HG03565 (cell line): ENCODE measurements around the gene RAPGEF6.

Experiments used
- ATAC-seq: cut with Tn5 transposase; IDR thresholded peaks from one replicate; pipeline ENCODE4 v1.9.1; 2021; ENCODE audit warnings: mild to moderate bottlenecking, moderate library complexity; ENCODE audit not compliant: unreplicated experiment

Gene RAPGEF6

DNA sequence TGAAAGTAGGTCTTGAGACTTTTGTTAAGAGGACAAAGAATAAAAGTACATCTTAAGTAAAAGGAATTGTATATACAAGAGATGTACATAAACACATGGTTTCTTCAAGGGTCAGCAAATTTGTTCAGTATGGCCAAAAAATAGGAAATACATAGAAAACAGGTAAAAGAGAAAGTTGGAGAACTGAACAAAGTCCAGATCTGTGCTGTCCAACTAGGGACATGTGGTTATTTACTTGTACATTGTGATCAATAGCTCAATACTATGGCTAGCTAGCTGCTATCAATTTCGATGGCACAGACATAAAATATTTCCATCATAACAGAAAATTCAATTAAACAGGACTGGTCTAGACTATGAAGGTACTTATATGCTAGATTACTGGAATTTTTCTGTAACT lies 92.3 kb downstream of the RAPGEF6 start:
- ATAC-seq: no peak

DNA sequence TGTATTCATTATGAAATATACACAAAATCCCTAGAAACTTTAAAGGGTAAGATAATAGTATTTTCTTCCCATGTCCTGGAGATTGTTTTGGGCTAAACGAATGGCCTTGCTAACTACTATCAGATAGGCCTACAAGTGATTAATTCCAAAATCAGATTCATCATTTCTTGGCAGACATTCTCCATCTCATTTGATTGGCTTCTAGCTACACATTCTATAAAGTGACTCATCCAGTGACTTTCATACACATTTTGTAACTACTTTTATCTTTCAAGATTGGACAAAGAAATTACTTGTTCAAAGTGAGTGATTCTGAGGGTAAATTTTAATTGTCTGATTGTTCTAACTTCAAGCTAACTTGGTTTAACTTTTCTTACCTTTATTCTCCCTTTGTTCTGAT lies 93.3 kb downstream of the RAPGEF6 start:
- no peak for ATAC-seq

DNA sequence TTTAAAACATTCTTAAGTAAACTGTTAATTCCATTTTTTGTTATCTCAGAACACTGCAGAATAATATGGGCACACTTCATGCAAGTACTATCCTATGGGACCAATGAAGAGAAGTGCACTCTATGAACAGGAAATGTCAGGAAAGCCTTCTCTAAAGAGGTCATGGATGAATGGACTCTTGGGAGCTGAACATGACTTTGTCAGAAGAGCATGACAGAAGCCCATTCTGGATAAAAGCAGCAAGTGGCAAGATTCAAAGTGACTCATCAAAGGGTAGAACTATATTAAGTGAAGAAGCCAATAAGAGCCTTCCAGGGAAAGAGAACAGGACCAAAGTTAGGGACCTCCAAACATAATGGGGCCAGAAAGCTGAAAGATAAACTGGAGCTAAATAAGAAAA lies 94.0 kb downstream of the RAPGEF6 start:
- no peak for ATAC-seq

DNA sequence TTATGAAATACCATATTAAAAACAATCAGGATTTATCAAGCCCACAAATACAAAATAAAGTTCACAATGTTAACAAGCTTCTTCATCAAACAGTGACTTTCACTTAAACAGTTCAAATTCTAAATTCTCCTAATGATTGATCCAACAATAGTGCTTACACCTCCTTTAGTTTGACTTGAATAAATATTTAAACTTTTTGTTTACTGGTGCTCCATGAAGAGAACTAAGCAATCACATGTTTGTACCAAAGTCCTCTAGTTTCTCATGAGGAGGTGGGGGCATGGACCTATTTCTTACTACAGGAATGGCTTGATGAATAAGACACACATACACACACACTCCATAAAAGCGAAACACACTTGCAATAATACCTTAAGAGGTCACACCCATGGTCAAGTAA lies 95.8 kb downstream of the RAPGEF6 start:
- ATAC-seq: no peak

DNA sequence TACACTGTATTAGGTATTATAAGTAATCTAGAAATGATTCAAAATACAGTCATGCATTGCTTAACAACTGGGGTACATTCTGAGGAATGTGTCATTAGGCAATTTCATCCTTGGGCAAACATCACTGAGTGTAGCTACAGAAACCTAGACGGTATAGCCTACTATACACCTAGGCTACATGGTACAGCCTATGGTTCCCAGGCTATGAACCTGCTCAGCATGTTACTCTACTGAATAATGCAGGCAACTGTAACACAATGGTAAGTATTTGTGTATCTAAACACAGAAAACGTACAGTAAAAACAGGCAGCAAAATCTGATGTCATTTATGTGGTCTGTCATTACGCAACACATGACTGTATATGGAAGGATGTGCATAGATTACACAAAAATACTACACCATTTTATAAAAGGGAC lies 96.8 kb downstream of the RAPGEF6 start:
- no peak for ATAC-seq

DNA sequence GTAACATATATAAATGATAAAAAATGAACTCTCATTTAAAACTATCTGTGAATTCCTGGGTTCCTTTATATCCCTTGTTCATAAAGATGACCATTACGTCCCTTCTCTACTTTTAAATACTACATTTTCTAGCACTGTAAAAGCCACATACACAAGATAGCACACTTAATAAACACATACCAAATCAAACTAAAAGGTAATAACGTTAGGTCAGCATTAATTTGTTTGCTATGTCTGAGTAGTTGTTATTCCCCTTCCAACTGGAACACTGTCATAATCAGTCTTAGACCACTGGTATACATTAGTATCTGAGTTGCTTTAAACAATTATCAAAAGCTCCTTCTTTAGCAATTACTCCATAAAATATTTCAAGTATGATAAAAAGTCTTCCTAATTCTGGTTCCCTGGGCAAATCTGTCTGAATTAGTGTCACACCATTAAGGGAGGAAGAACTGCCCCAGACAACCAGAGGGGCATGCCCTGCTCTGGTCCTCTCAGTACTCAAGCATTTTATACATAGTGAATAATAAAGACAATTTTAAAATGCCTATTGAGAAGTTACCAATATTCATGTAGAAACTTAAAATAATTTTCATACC lies 98.1 kb downstream of the RAPGEF6 start:
- peak; percentile 1 for ATAC-seq

DNA sequence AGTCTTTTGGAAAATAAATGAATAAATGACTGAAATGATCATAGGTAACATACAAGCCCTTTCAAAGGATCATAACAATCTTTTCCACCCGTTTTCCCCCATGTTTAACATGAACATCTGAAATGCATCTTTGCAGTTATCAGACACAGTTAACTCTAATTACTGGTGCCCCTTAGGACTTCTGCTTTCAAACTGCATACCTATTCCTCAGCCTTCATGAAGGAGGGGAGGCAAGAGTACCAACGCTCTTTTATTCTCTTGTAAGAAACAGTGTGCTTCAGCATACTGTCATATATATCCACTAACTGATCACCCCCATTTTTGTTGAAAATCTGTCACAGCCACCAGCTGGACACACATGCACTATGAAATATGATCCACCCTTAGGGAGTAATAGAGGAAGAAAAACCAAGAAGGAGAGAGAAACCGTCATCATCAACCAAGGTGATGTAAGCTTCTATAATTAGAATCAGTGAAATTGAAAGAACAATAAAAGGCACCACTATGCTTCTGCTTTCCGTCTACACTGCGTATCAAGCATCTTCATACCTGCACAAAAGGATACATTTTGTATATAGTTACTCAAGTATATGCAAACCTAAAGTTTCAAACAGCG lies 98.7 kb downstream of the RAPGEF6 start:
- ATAC-seq: peak; percentile 91

DNA sequence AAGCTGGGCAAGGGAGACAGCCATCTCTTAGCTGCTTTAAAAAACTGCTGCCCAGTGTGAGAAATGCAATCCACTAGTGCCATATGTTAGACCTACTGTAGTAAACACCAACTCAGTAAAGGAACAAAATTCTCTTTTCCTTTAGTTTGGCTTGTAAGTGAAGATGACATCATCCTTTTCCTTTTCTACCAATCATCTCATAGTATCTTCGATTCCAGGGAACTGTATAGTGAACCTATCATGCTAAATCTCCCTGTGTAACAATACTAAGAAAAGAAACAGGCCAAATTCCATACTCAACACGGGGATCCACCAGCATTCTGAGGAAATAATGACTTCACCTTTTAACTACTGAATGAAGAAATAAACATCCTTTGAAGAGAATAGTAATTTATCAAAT lies 100.1 kb downstream of the RAPGEF6 start:
- no peak for ATAC-seq

DNA sequence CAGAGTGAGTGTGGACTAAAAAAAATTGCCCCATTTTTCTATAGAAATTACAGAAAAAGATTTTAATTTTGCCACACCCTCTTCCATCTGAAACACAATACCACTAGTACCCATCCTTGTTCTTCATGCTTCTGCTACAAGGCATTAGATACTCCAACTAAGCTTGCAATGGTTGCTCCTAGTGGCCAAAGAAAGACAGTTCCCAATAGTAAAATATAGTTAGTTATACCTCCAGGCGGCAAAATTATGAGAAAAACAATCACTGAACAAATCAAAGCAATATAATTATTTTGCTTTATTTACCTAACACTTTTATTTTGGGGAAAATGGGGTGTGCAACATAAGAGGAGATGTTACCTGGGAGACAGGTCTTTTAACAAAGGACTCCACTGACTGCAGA lies 101.2 kb downstream of the RAPGEF6 start:
- ATAC-seq: no peak

DNA sequence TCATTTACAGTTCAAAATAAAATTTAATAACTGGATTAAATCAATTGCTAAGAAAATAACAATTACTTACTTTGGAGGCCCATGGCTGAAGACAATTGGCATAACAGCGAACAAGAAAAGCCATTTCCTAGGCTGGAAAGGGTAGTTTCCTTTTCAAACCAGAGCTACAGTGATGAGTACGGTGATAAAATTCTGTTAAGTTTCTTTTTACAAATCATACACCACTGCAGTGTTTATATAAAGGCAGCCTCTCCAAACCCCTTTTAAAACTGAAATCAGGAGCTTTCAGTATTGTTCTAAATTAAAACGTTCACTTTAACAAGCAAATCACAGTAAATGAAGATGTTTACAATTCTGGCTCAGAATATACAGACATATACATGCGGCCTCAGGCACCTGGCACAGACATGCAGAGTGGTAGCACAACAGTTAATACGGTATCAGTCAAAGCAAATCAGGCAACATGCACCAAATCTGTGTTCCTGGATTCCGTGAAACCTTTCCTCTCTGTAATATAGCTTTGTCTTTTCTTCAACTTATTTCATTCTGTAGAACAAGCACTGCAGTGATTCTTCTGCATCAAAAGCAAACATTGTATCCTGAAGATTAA lies 102.9 kb downstream of the RAPGEF6 start:
- ATAC-seq: no peak

DNA sequence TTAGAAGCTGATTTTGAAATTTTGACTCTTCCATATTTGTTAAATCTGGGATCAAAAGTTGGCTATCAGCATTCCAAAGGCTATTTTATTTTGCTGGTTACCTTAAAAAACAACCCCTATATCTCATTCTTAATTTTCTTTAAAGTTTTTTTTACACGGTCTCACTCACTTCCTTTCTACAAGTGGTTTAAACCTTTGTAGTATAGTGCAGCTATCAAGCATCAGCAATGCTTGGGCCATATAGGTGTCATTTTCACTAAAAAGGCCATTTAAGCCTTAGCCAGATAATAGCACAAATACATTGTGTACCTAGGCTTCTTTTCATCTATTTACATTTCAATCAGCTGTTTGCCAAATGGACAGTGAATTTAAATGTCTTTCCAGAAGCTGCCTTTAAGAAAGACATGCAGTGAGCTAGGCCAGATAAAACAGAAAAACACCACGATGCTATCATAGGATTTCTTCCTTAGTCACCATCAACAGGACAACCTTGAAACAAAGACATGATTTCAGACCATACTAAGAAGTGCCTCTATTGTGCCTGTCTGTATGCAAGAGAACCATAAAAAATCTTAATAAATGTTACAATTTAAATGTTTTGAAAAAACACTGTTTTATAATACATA lies 104.2 kb downstream of the RAPGEF6 start:
- no peak for ATAC-seq

DNA sequence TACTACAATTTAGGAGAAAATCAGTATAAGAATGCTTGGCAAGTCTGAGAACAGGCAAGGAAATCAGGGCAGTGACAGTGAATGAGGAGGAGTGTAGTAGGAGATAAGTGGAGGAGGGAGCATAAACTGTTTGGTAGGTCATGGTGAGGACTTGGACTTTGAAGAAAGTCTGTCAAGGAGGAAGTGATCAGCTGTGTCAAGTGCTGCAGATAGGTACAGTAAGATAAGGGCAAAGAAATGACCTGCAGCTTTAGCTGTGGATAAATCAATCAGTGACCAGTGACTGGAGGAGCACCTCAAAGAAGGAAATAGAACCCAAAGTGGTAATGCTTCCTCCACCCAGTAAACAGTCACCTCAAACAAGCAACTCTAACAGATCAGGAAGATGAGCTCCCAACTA lies 106.3 kb downstream of the RAPGEF6 start:
- peak; percentile 67 for ATAC-seq

DNA sequence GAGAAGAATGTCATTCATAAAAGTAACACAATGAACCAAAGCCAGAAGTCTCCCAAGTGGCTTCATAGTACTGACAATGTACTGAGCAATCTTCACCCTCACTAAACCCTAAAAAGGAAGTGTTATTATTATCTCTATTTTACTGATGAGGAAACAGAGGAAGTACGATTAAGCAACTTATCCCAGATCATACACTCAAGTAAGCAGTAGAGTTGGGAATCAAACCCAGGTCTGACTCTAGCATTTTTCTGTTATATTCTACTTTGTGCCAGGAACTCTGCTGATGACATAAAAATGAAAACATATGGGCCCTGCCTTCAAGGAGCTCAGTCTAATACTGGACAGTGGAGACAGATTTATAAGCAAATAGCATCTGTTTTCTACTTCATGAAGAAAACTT lies 109.2 kb downstream of the RAPGEF6 start:
- no peak for ATAC-seq

DNA sequence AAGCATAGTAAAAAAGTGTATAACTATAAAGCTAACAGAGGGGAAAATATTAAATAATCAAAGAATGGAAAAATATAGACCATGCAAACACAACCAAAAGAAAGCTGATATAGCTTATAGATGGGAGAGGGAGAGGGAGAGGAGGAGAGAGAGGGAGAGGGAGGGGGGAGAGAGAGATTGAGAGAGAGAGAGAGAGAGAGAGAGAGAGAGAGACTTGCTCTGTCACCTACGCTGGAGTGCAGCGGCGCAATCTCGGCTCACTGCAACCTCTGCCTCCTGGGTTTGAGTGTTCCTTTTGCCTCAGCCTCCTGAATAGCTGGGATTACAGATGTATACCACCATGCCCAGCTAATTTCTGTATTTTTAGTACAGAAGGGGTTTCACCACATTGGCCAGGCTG lies 110.6 kb downstream of the RAPGEF6 start:
- no peak for ATAC-seq

DNA sequence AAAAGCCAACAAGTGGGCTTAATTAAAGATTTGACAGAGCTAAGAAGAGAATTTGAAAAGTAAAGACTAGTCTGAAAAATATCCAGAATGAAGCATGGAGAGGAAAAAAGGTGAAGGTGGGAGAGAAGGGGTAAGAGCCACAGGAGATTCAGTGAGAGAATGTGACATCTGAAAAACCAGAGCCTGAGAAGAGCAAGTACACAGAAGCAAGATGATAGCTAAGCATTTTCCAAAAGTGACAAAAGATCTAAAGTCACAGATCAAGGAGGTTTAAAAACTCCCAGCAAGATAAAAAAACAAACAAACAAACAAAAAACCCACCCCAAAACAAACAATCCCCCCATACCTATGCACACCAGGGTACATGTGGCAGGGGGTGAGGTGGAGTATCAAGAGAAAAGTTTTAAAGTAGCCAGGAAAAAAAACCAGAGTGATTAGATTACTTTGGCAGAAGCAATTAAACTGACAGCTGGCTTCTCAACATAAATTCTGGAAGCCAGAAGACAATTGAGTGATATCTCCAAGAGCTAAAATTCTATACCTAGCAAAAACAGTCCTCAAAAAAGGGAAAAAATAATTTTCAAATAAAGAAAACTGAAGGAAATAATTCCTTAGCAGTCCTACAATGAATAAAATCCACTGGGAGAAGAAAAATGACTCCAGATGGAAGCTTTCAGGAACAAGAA lies 111.4 kb downstream of the RAPGEF6 start:
- ATAC-seq: no peak

DNA sequence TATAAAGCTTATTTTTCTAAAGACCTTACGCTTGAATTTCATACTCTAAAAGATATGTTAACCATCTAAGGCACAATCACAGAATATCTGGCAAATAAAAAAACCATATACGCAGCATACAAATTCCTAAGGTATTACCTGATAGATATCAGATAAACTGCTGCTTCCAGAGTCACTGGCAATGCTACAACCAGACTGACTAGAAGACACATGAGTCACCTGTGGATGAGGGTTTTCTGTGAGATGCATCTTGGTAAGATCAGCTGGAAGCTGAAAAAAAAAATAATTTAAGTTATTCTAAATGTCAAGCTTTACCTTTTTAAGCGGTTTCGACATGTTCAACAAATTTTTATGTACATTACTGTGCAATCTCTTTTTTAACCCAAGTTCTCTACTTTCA lies 113.8 kb downstream of the RAPGEF6 start:
- no peak for ATAC-seq

DNA sequence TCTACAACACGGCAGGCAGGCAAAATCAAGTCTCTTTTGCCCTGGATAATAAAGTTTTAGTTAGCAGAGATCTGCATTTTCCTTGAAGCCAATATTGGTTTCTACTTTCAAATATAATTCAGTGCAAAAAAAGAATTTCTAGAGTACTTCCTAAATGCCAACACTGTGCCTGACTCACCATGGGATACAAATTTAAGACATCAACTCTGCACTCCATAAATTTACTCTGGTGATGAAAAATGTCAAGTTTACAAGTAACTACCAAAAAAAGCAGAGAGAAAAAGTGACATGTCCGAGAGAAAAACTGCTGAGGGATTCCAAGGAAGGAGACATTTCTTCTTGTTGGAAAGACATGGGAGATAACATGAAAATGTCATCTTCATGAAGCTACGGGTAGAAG lies 119.7 kb downstream of the RAPGEF6 start:
- ATAC-seq: no peak

DNA sequence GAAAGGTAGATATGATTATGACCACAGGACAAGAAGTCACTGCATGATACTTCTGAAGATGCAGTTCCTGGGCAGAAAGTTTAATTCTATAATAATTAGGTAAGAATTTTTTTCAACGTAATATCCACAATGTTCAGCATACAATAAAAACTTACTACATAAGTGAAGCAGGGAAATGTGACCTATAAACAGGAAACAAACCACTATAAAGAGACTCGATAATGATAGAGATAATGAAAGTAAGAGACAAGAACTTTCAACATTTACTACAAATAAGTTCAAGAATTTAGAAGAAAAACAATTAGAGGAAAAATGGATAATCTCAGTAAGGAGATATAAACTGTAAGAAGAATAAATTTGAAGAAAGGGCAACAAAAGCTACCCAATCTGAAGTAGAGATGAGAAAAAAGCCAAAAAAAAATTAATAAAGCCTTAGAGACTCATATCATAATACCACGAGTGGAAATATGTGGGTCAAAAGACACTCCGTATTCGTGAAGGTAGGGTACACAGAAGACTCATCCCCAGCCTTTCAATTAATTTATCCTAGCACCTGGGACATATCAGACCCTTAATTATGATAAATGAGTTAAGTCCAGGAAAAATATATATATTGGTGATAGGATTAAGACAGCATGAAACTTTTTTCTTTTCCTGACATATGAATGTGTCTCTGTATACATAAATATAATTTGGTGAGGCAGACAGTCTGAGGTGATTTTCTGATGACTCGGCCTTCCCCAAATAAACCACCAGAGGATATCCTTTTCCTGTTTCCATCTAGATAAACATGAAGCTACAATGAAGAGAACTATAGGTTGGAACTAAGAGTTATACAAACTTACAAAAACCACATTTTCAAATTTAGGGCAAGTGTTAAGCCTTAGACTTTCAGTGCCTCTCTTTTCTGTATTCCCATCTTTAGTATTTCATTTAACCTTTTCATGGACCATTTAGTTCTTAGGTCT lies 120.4 kb downstream of the RAPGEF6 start:
- ATAC-seq: peak; percentile 38

DNA sequence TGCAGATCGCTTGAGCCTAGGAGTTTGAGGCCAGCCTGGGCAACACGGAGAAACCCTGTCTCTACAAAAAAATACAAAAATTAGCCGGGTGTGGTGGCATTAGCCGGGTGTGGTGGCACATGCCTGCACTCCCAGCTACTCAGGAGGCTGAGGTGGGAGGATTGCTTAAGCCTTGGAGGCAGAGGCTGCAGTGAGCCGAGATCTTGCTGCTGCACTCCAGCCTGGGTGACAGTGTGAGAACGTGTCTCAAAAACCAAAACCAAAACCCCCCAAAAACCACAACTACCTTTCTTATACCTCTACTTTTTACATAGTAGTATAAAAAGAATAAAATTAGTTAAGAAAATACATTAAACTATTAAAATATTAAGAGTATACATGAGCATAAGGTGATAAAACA lies 121.2 kb downstream of the RAPGEF6 start:
- no peak for ATAC-seq

DNA sequence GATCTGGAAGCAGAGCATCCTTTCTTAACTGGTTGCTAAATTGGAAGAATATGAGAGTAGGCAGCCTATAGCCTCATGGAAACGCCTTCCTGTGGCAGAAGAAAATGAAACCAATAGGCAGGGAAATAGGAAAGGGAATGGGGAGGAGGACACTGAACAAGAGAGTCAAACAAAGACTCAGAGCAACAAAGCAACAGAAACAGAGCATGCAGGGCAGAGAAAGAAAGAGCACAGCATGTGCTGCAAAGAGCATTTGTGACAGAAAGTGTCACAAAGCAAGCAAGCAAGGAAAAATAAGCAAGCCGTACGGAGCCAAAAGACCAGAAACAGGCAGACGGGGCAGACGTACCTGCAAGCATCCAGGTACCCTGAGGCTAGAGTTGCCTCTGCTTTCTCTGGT lies 123.1 kb downstream of the RAPGEF6 start:
- ATAC-seq: no peak

DNA sequence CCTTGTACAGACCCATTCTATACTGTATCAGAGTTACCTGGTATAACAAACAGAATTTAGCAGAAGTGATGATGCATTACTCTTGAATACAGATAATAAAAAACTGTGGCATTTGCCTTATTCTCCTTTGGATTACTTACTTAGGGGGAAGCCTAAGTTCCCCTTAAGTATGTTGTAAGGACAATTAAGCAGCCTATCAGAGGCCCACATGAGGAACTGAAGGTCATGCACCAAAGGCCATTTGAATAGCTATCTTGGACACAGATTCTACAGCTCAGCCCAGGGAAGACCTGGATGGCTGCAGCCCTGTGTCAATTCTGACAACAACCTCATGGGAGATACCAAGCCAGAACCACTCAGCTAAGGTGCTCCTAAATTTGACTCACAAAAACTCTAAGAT lies 125.2 kb downstream of the RAPGEF6 start:
- no peak for ATAC-seq
